LoVo (cell line): ENCODE results near the gene HECA.
"Not testable (repeated sequence)": the region's sequence is repeated elsewhere in the genome, so short reads cannot be mapped to it uniquely, and the experiment has no call there.

ENCODE experiments used
- DNase-seq: peaks from one replicate; pipeline ENCODE4 v3.0.0-alpha.2; 2016; ENCODE audit warnings: low spot score

HECA gene, protein sequence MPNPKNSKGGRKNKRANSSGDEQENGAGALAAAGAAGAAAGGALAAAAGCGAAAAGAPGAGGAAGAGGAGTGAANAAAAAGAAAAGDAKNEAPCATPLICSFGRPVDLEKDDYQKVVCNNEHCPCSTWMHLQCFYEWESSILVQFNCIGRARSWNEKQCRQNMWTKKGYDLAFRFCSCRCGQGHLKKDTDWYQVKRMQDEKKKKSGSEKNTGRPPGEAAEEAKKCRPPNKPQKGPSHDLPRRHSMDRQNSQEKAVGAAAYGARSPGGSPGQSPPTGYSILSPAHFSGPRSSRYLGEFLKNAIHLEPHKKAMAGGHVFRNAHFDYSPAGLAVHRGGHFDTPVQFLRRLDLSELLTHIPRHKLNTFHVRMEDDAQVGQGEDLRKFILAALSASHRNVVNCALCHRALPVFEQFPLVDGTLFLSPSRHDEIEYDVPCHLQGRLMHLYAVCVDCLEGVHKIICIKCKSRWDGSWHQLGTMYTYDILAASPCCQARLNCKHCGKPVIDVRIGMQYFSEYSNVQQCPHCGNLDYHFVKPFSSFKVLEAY

DNA sequence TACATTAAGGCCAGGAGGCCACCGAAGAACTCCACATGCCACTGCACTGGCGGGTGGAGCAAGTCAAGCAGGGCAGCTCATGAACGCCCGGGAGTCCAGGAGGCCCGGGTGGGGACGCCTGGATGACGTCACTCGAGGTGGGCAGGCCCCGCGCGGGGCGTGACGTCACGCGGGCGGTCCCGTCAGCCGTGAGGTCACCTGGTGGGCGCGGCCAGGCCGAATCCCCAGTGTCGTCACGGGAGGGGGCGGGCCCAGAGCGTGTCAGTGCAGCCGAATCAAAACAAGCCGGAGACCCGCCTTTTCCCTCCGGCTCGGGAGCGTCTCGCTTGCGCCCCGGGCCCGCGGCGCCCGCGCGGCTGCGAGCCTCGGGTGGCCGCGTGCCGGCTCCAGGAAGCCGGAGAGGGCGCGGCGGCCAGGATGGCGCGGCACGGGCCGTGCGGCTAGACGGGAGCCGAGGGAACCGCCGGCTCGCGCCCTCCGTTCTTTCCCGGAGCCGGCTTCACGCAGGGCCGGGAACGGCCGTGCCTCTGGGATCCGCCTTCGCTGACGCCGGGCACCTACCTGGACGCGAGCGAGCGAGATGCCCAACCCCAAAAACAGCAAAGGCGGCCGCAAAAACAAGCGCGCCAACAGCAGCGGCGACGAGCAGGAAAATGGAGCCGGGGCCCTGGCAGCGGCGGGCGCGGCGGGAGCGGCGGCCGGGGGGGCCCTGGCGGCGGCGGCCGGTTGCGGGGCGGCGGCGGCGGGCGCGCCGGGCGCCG, at the start of gene HECA:
HECA (plus strand) TSS at position 264 of the 761 bp plus-strand sequence; CDS start at position 581, 317 bp downstream.
- DNase-seq, result peak; percentile 93

DNA sequence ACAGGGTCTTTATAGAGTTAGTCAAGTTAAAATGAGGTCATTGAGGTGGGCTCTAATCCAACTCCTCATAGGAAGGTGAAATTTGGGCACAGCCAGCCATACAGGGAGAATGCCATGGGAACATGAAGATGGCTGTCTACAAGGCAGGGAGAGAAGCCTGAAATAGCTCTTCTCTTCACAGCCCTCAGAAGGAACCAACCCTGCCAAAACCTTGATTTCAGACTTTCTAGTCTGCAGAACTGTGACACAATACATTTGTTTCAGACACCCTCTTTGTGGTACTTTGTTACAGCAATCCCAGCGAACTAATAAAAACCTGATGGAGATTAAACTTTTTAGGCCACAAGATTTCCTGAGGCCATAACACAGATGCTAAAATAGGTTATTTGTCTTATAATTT, 43.1 kb upstream of the HECA start:
- DNase-seq, result no peak

GRCh38 chr6:139099984-139100383, 34.9 kb upstream of the HECA start:
- DNase-seq, result no peak

DNA sequence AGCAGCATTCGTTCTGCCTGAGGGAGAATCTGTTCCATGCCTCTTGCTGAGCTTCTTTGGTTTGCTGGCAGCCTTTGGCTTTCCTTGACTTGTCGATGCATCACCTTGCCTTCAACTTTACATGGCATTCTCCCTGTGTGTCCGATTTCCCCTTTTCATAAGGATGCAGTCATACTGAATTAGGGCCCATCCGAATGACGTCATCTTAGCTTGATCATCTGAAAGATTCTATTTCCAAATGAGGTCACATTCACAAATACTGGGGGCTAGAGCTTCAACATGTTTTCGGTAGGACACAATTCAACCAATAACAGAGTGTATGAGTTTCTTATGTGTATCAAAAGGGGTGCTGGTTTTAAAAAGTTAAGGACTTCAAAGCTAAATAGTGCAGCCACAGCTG, 27.8 kb upstream of the HECA start:
- DNase-seq, result no peak

GRCh38 chr6:139108378-139108777, 26.5 kb upstream of the HECA start:
- DNase-seq, result no peak

DNA sequence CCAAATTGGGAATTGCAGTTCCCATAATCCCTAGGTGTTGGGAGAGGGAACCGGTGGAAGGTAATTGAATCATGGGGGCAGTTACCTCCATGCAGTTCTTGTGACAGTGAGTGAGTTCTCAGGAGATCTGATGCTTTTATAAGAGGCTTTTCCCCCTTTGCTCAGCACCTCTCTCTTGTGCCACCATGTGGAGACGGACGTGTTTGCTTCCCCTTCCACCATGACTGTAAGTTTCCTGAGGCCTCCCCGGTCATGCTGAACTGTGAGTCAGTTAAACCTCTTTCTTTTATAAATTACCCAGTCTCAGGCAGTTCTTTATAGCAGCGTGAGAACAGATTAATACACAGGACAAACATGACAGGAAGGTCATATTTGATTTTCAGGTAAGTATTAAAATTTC, 25.3 kb upstream of the HECA start:
- DNase-seq, result no peak

GRCh38 chr6:139112146-139112545, 22.7 kb upstream of the HECA start:
- no peak for DNase-seq

- no peak for DNase-seq
These were observed 22.3 kb upstream of the HECA start for GRCh38 chr6:139112561-139112960.

DNA sequence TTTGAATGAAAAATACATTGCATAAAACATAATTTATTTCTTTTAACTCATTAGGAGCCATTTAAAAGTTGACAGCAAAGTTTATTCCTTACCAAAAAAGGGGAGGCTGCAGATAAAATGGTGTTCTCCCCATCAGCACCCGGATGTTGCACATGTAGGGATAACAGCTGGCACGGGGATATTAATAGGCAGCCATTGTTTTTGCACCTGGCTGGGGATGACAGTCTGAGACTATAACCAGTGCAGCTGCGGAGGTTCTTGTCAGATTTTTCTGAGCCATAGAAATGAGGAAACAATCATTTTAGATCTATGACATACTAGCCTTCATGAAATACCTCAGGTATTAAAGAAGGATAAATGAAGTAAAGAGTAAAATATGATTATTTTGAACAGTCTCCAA, 20.1 kb upstream of the HECA start:
- DNase-seq, result no peak

DNA sequence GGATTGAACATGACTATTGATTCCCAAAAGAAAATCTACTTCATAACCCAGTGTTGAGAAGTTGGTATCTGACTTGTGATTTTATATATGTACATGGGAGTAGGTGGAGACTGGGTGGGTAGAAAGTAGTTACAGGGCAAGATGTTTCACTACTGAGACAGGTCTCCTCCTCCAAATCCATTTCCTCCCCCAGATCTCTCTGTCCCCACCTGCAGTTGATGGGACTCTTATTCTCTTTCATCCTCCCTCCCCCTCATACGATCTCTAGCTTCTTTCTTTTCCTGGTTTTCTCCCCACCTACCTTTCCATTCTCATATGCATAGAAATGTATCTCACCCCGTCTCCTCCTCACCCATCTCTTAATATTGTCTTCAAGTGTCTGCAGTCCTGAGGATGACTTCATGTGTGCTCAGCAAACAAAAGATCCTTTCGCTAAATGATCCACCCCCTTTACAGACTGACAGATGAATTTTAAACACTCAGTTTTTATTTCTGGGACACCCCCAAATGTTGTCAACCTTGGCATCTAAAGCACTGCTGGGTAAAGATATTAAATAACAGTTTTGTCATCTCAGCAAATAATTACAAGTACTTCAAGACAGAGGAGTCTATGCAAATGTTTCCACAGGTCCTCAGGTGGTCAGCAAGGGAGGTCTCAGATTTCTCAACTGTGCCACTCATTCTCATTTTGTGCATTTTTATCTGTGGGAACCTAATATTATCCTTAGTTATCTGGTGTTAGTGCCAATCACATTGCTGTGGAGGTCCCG, 18.7 kb upstream of the HECA start:
- no peak for DNase-seq

- no peak for DNase-seq
These were observed 17.1 kb upstream of the HECA start for GRCh38 chr6:139117734-139118133.

DNA sequence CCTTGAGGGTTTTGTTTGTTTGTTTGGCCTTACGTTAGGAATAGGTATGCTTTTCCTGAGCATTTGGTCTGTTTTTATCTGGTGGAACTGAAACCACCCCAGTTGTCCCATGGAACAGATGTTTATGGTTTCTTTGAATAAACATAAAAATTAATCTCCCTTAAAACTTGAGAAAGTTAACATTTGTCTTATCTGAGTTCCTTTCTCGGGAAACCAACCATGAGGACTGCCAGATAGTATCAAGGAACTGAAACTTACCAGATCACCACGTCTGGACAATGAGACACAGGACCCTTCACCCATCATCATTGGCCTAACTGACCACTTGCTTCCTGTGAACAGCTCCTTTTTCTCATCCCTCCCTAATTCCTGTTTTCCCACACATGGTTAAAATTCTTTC, 15.3 kb upstream of the HECA start:
- no peak for DNase-seq

DNA sequence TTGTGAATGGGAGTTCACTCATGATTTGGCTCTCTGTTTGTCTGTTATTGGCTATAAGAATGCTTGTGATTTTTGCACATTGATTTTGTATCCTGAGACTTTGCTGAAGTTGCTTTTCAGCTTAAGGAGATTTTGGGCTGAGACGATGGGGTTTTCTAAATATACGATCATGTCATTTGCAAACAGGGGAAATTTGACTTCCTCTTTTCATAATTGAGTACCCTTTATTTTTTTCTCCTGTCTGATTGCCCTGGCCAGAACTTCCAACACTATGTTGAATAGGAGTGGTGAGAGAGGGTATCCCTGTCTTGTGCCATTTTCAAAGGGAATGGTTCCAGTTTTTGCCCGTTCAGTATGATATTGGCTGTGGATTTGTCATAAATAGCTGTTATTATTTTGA, 12.1 kb upstream of the HECA start:
- DNase-seq, result not testable (repeated sequence)

GRCh38 chr6:139124887-139125672, 9.8 kb upstream of the HECA start:
- DNase-seq, result peak; percentile 47

DNA sequence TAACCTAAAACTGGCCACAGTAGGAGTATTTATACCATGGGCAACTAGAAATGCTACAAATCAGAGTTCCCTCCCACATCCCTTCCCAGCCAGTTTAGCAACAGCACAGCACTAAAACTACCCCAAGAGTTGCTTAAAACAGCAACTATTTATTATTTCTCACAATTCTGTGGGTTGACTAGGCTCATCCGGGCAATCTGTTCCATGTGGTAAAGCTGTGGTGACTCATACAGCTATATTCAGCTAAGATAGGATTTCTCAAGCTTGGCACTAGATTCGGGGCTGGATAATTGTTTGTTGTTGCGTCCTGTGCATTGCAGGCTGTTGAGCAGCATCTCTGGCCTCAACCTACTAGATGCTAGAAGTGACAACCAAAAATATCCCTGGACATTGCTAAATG, 8.6 kb upstream of the HECA start:
- DNase-seq, result no peak

DNA sequence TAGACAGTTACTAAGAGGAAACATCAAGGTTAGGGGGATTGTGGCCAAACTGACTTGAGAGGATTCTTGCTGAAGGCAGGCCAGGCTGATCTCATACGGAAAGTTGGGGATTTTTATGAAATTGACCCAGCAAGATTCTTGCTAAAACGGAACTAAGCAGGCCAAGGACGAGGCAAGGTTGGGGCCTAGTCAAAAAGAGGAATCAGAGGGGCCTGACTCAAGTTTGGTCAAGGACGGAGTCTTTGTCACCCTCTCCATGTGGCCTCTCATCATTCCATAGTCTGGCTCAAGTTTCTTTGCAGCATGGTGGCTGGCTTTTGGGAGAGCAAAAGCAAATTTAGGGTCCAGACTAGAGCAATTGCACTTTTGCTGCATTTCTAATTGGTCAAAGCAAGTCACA, 7.9 kb upstream of the HECA start:
- DNase-seq, result no peak

- DNase-seq, result no peak
These were observed 5.6 kb upstream of the HECA start for GRCh38 chr6:139129284-139129683.

GRCh38 chr6:139131736-139132280, 3.1 kb upstream of the HECA start:
- no peak for DNase-seq

- DNase-seq, result peak; percentile 51
These were observed 1.4 kb upstream of the HECA start for GRCh38 chr6:139133262-139134063.

- DNase-seq, result no peak
These were observed 850 bp upstream of the HECA start for GRCh38 chr6:139134064-139134395.
